ENCODE data around the gene TMEM151B. TPM values are rescaled to one million over a fixed set of nuclear protein-coding genes. Genes with fewer than 3 reads are reported as not detected.

The TMEM151B gene
- total and polyA plus RNA-seq, 2 donors (not counting 1 experiment from before 2014, with no cell fraction given) = 0.01 to 0.10 TPM

- peak; percentile 32 for DNase-seq
- no peak overlapping the region for H3K27ac ChIP-seq (ENCODE audit: low read length in 2 of 2)
- H3K27me3 ChIP-seq (replicated peaks in 1 of 4; ENCODE audit: control extremely low read depth in 1 of 4, control insufficient read depth in 3 of 4, insufficient read depth in 4 of 4, low read length in 3 of 4) = no peaks in the 10 kb centered on the region
- no peak for ATAC-seq (ENCODE audit: low read depth)
- H4K20me1 ChIP-seq (ENCODE audit: control insufficient read depth, insufficient read depth, low read length, poor library complexity, severe bottlenecking) = no peaks in the 10 kb centered on the region
- ChIA-PET CTCF (interaction anchor here (0.6 to 4.5 kb wide), 12 partner anchors 8 to 136 kb away, joined by 3 to 37 read pairs (median 7); partner anchors contain the start of genes HSP90AB1 and SLC29A1), POLR2A (interaction anchor here (1.0 kb wide), 1 partner anchor 13 kb away, joined by 4 read pairs; the partner anchor contains the start of gene HSP90AB1)
- intact Hi-C loops (cut with micrococcal nuclease) = loop anchor here (1.0 kb wide), 1 partner anchor 62 kb away; no protein-coding TSS in a partner anchor
- no peaks in the 10 kb centered on the region for H3K27me3 Mint-ChIP-seq
- no peak overlapping the region for H3K4me3 Mint-ChIP-seq
- H2AFZ ChIP-seq (ENCODE audit: insufficient read depth, low read depth, low read length, poor library complexity, severe bottlenecking) = no peak overlapping the region
- no peak for TF ChIP-seq EZH2 (IDR thresholded peaks at IDR 0.05; ENCODE audit: borderline replicate concordance, insufficient read depth, low read depth, low read length, poor library complexity, severe bottlenecking)
- TF ChIP-seq CTCF (IDR thresholded peaks at IDR 0.05) = peak; percentile 41
- H3K4me1 ChIP-seq (ENCODE audit: control insufficient read depth in 2 of 2, insufficient read depth in 2 of 2, low read length in 2 of 2) = peaks cover 6 to 14% of the 10 kb centered on the region in 2 donors
- no peaks in the 10 kb centered on the region for H3K79me2 ChIP-seq (ENCODE audit: control insufficient read depth, insufficient read depth, low read length)
- no peak overlapping the region for H3K4me3 ChIP-seq (ENCODE audit: control extremely low read depth in 1 of 5, extremely low read depth in 1 of 5, insufficient read depth in 1 of 5, low read depth in 2 of 5, low read length in 4 of 5)
- no peaks in the 10 kb centered on the region for H3K9me3 Mint-ChIP-seq (ENCODE audit: insufficient read depth)
- H3K4me1 Mint-ChIP-seq = peaks cover 15% of the 10 kb centered on the region
- H3K9me3 ChIP-seq (ENCODE audit: control extremely low read depth in 1 of 3, control insufficient read depth in 2 of 3, insufficient read depth in 1 of 3, low read length in 2 of 3) = no peaks in the 10 kb centered on the region
- H3K36me3 ChIP-seq (replicated peaks in 1 of 2; ENCODE audit: control extremely low read depth in 1 of 2, control insufficient read depth in 1 of 2, extremely low read depth in 1 of 2, insufficient read depth in 2 of 2, low read length in 1 of 2) = no peaks in the 10 kb centered on the region
- WGBS (ENCODE audit: insufficient coverage) = 85% methylated on average over 4 of the region's 5 CpGs
- no peak overlapping the region for H3K27ac Mint-ChIP-seq
- no peak overlapping the region for H3K4me2 ChIP-seq (replicated peaks; ENCODE audit: low read depth, low read length, poor library complexity, severe bottlenecking)
- no peak overlapping the region for H3K9ac ChIP-seq (ENCODE audit: low read length)
These were observed 35.9 kb upstream of the TMEM151B start for GRCh38 chr6:44234101-44235025.
